Measurements from ENCODE around the gene RPS24. TPM values are rescaled to one million over a fixed set of nuclear protein-coding genes. Genes with fewer than 3 reads are reported as not detected.

The RPS24 gene
- total and polyA plus RNA-seq, 9 of the 15 experiments (the other 6 are each of a cell fraction or from before 2014, with no cell fraction given), result 1,947 to 7,307 (median 5,944) TPM

GRCh38 chr10:78011065-78011464 lies 22.6 kb upstream of the RPS24 start:
- Histone ChIP-seq H3K9ac (ENCODE audit: insufficient read depth in 1 of 2, low read depth in 2 of 2, low read length in 2 of 2) (no peak overlapping the region), H3K27me3 (ENCODE audit: control insufficient read depth in 2 of 2, insufficient read depth in 2 of 2, low read length in 2 of 2) (no peaks in the 10 kb centered on the region), H3K4me2 (ENCODE audit: insufficient read depth, low read length) (no peak overlapping the region), H3K4me3 (no peak overlapping the region), H3K79me2 (ENCODE audit: control insufficient read depth, insufficient read depth, low read length) (no peaks in the 10 kb centered on the region), H3K9me3 (replicated peaks; ENCODE audit: control insufficient read depth, insufficient read depth, low read depth, low read length) (no peaks in the 10 kb centered on the region), H4K20me1 (replicated peaks; ENCODE audit: control insufficient read depth, insufficient read depth, low read length) (no peaks in the 10 kb centered on the region), H3K9me1 (ENCODE audit: control insufficient read depth, insufficient read depth, low read length) (no peaks in the 10 kb centered on the region), H3K4me1 (replicated peaks in 1 of 2; ENCODE audit: control insufficient read depth in 2 of 2, insufficient read depth in 2 of 2, low read length in 2 of 2) (no peaks in the 10 kb centered on the region), H2AFZ (ENCODE audit: low read depth, low read length) (no peak overlapping the region), H3K27ac (ENCODE audit: extremely low read depth, low read depth, low read length) (no peak overlapping the region), H3K36me3 (ENCODE audit: control insufficient read depth, insufficient read depth, low read length) (peaks cover 94% of the 10 kb centered on the region)
- TSS peak; percentile 4 for BruUV-seq (replicated peaks)
- ChIA-PET POLR2A (interaction anchor here (0.7 to 1.2 kb wide), 2 partner anchors 23 to 162 kb away, joined by 3 to 5 read pairs; no protein-coding TSS in a partner anchor), CTCF (ENCODE audit: low intra/inter-chr PET ratio) (no interaction called here)
- no peak for ATAC-seq
- DNase-seq (ENCODE audit: extremely low read depth in 1 of 4, low spot score in 3 of 4), result no peak
- intact Hi-C loops (cut with micrococcal nuclease) (no loop called here), in situ Hi-C loops (cut with MboI) (no loop called here)
- no peak for FAIRE-seq
- TF ChIP-seq ZBTB33 (CRISPR knock-in tag; IDR thresholded peaks at IDR 0.05) (no peak), HLTF (IDR thresholded peaks at IDR 0.05) (no peak), ZFP36 (IDR thresholded peaks at IDR 0.05; ENCODE audit: low read depth, low read length, partially characterized antibody) (no peak), SMAD3 (CRISPR knock-in tag; conservative IDR thresholded peaks at IDR 0.05) (no peak), CEBPG (CRISPR knock-in tag; IDR thresholded peaks at IDR 0.05) (no peak), CEBPG (tag; conservative IDR thresholded peaks at IDR 0.05 in 1 of 2, IDR thresholded peaks at IDR 0.05 in 1 of 2) (no peak), ZNF445 (CRISPR knock-in tag; IDR thresholded peaks at IDR 0.05; ENCODE audit: low read depth) (no peak), EWSR1 (IDR thresholded peaks at IDR 0.05; ENCODE audit: borderline replicate concordance, low read depth, partially characterized antibody) (no peak), ZNF277 (CRISPR knock-in tag; IDR thresholded peaks at IDR 0.05; ENCODE audit: borderline replicate concordance) (no peak), ZNF133 (CRISPR knock-in tag; IDR thresholded peaks at IDR 0.05) (no peak)
- TF ChIP-seq, protein P1, sequence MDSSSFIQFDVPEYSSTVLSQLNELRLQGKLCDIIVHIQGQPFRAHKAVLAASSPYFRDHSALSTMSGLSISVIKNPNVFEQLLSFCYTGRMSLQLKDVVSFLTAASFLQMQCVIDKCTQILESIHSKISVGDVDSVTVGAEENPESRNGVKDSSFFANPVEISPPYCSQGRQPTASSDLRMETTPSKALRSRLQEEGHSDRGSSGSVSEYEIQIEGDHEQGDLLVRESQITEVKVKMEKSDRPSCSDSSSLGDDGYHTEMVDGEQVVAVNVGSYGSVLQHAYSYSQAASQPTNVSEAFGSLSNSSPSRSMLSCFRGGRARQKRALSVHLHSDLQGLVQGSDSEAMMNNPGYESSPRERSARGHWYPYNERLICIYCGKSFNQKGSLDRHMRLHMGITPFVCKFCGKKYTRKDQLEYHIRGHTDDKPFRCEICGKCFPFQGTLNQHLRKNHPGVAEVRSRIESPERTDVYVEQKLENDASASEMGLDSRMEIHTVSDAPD (CRISPR knock-in tag; IDR thresholded peaks at IDR 0.05), result no peak
- WGBS (ENCODE audit: insufficient coverage, low coverage, missing lambda C conversion rate), result 88% methylated on average over 4 of the region's 4 CpGs

Data from K562 (cell line).